ENCODE data around the gene LRRC4C. TPM values are rescaled to one million over a fixed set of nuclear protein-coding genes. Genes with fewer than 3 reads are reported as not detected.

Gene LRRC4C
- total RNA-seq, 4 donors from 2014 or later, result 1.5 to 2.8 (median 1.7) TPM

DNA sequence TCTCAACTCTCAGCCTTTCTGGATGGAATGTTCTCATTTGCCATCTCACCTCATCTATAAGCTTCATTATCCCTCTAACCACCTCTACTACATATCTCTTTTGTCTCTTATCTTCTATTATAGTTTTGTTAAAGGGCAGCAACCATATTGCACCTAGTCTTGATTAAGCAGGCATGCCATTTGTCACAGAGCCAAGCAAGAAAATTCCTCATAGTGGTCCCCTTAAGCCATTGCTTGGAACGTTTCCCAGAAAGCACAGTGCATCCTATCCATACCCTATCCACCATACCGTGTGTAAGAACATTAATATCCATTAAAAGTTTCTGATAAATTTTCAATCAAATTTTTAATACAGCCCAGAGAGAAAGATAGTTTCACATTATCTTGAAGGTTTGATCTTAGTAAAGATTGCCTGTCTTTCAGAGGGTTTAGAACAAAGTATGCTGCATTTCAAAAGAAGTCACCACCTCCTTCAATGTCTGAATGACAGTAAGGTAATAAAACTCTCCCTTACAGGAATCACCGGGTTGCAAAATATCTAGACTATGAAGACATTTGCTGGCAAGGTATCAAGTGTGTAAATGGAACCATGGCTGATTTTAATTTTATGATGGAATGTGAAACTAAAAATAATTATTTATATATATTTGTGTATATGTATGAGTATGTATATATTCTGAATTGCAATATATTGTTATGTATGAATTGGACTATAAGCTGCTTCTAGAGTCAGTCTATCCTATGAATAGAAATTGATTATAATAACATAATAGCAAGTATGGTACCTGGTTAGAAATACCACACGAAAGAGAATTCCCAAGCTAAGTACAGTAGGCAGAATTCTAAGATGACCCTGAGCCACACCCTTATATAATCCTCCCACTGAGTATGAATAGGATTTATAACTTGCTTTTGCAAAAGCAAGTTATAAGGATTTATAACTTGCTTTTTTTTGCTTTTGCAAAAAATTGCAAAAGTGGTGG lies 1296.3 kb downstream of the LRRC4C start:
- Histone ChIP-seq H3K9me3 (peaks cover 0 to 7% (median 0%) of the 10 kb centered on the region in 3 donors), H3K36me3 (no peaks in the 10 kb centered on the region), H3K4me1 (no peaks in the 10 kb centered on the region), H3K27me3 (no peaks in the 10 kb centered on the region), H3K27ac (no peak overlapping the region), H3K4me3 (no peak overlapping the region)
- WGBS, 2 donors (ENCODE audit: low coverage in 1 of 2), result 22 to 32% methylated on average over 4 of the region's 4 CpGs
- TF ChIP-seq POLR2AphosphoS5 (IDR thresholded peaks at IDR 0.05) (no peak), EP300 (IDR thresholded peaks at IDR 0.05) (no peak), POLR2A (IDR thresholded peaks at IDR 0.05) (no peak)
- TF ChIP-seq, protein P1, sequence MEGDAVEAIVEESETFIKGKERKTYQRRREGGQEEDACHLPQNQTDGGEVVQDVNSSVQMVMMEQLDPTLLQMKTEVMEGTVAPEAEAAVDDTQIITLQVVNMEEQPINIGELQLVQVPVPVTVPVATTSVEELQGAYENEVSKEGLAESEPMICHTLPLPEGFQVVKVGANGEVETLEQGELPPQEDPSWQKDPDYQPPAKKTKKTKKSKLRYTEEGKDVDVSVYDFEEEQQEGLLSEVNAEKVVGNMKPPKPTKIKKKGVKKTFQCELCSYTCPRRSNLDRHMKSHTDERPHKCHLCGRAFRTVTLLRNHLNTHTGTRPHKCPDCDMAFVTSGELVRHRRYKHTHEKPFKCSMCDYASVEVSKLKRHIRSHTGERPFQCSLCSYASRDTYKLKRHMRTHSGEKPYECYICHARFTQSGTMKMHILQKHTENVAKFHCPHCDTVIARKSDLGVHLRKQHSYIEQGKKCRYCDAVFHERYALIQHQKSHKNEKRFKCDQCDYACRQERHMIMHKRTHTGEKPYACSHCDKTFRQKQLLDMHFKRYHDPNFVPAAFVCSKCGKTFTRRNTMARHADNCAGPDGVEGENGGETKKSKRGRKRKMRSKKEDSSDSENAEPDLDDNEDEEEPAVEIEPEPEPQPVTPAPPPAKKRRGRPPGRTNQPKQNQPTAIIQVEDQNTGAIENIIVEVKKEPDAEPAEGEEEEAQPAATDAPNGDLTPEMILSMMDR (IDR thresholded peaks at IDR 0.05), result no peak
- ATAC-seq, result no peak

DNA sequence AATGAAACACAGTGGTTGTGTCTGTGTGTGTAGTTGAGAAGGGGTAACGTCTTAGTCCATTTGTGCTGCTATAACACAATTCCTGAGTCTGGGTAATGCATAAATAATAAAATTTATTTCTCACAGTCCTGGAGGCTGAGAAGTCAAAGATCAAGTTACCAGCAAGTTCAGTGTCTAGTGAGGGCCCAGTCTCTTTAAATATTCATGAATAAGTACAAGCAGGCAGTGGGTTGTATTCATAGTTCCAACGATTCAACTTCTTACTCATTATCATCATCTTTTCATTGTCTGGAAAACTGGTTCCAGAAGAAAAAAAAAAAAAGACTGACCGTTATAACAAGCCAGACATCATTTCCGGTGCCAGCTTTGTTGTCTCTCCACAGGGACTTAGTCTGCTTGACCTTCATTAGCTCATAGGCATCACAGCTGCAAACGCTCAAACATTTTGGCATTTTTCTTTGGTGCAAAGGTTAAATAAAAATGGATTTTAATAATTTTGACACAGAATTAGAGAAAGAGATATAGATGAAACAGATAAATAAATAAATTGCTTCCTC lies 1297.5 kb downstream of the LRRC4C start:
- ATAC-seq, result no peak
- 40 to 69% methylated on average over 2 to 5 of the region's 5 CpGs for whole genome bisulfite sequencing, 2 donors (ENCODE audit: low coverage in 1 of 2)

DNA sequence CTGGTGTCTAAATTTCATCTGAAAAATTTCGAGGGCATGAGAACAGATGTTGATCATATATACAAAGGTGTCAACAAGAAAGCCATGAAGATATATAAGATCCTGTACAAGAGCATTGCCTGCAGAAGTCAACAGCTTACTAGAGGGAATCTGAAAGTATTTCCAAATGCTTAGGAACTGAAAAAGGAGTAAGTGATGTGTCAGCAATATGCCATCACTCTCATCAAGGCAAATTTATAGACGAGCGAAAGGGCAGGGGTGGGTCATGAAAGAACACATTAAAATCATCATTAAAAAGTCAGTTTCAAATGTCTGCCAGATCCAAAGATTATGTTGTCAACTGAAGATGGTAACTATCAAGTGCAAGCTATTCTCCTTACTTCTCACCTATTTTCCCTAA lies 1299.0 kb downstream of the LRRC4C start:
- Histone ChIP-seq H3K27me3 (no peaks in the 10 kb centered on the region), H3K4me1 (no peaks in the 10 kb centered on the region), H3K36me3 (no peaks in the 10 kb centered on the region), H3K4me3 (no peak overlapping the region), H3K27ac (no peak overlapping the region), H3K9me3 (peaks cover 0 to 7% (median 0%) of the 10 kb centered on the region in 3 donors)
- ATAC-seq, result no peak
- TF ChIP-seq EP300 (IDR thresholded peaks at IDR 0.05) (no peak), POLR2A (IDR thresholded peaks at IDR 0.05) (no peak), POLR2AphosphoS5 (IDR thresholded peaks at IDR 0.05) (no peak)
- TF ChIP-seq, protein P1 (IDR thresholded peaks at IDR 0.05), result no peak
- WGBS, 2 donors (ENCODE audit: low coverage in 1 of 2), result 48 to 80% methylated on average over 3 of the region's 3 CpGs

More for the DNA sequence above, 1297.5 kb downstream of the LRRC4C start:
- peaks cover 0 to 7% (median 0%) of the 10 kb centered on the region in 3 donors for H3K9me3 ChIP-seq
- no peak overlapping the region for H3K4me3 ChIP-seq
- H3K36me3 ChIP-seq, result no peaks in the 10 kb centered on the region
- no peak overlapping the region for H3K27ac ChIP-seq
- no peaks in the 10 kb centered on the region for H3K4me1 ChIP-seq
- TF ChIP-seq POLR2AphosphoS5 (IDR thresholded peaks at IDR 0.05), result no peak
- TF ChIP-seq, protein P1 (IDR thresholded peaks at IDR 0.05), result no peak
- no peak for TF ChIP-seq POLR2A (IDR thresholded peaks at IDR 0.05)
- TF ChIP-seq EP300 (IDR thresholded peaks at IDR 0.05), result no peak
- no peaks in the 10 kb centered on the region for H3K27me3 ChIP-seq

DNA sequence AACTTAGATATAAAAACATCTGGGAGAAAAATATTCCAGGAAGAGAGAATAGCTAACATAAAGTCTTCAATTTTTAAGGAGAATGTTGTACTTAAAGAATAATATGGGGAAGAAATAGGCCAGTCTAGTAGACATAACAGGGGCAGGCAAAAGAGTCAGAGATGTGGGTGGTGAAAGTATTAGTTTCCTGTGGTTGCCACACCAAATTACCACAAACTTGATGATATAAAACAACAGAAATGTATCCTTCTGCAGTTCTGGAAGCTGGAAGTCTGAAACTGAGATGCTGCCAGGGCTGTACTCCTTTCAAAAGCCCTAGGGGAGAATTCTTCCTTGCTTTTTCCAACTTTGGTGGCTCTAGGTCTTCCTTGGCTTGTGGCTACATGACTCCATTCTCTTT lies 1309.7 kb downstream of the LRRC4C start:
- H3K27ac ChIP-seq, result no peak overlapping the region
- no peaks in the 10 kb centered on the region for H3K4me1 ChIP-seq
- H3K36me3 ChIP-seq, result no peaks in the 10 kb centered on the region
- TF ChIP-seq POLR2AphosphoS5 (IDR thresholded peaks at IDR 0.05) (no peak), EP300 (IDR thresholded peaks at IDR 0.05) (no peak), POLR2A (IDR thresholded peaks at IDR 0.05) (no peak)
- TF ChIP-seq, protein P1 (IDR thresholded peaks at IDR 0.05), result no peak
- no peak overlapping the region for H3K4me3 ChIP-seq
- H3K27me3 ChIP-seq, result no peaks in the 10 kb centered on the region
- ATAC-seq, result no peak
- peaks cover 0 to 11% (median 0%) of the 10 kb centered on the region in 3 donors for H3K9me3 ChIP-seq

Data from gastroesophageal sphincter (tissue), 4 donors.